OCI-LY1 (cell line): ENCODE data around the gene GLB1L3.

Experiments used
- CTCF ChIP-seq: fragments of 200-600 bp; sonication (generic), shearing (Covaris generic); IDR thresholded peaks from 2 replicates; pipeline ENCODE4 v1.5.1; 2017; ENCODE audit warnings: mild to moderate bottlenecking, antibody characterized with exemption, low read length, moderate library complexity, mixed read lengths
- EZH2 ChIP-seq: fragments of 200-600 bp; sonication (generic), shearing (Covaris generic); IDR thresholded peaks from 2 replicates; pipeline ENCODE4 v1.8.0; 2017; ENCODE audit warnings: borderline replicate concordance, mixed run types, mild to moderate bottlenecking, antibody characterized with exemption, low read length, moderate library complexity, mixed read lengths

GRCh38 chr11:134349802-134350355 lies 73.7 kb downstream of the GLB1L3 start:
- TF ChIP-seq EZH2 (no peak), CTCF (no peak)
